GM12892 (cell line): Measurements from ENCODE around the gene USP47.
A peak's percentile ranks its signal among the peaks of the same experiment; 100 is the strongest.

Experiments used
- DNase-seq: peaks from one replicate; pipeline ENCODE4 v3.0.0; 2011; ENCODE audit not compliant: insufficient read length
- FAIRE-seq: peaks from 2 replicates; lab custom pipeline; 2011; peaks lifted over from hg19 to GRCh38; lab: Jason Lieb, UNC
- POLR2A ChIP-seq: IDR thresholded peaks from 2 replicates; pipeline ENCODE4 v1.6.1; 2011; ENCODE audit warnings: low read depth, low read length, control low read depth
- POLR2AphosphoS5 ChIP-seq: IDR thresholded peaks from 2 replicates; pipeline ENCODE4 v1.6.1; 2011; ENCODE audit warnings: low read depth, low read length, control low read depth
- TAF1 ChIP-seq: IDR thresholded peaks from 2 replicates; pipeline ENCODE4 v1.6.1; 2011; ENCODE audit warnings: low read depth, mild to moderate bottlenecking, control low read depth, low read length, borderline replicate concordance

Gene USP47

GRCh38 chr11:11860103-11860979, 18.6 kb downstream of the USP47 start:
- FAIRE-seq (no peak), DNase-seq (no peak)
- TF ChIP-seq TAF1: no peak
- TF ChIP-seq POLR2A: no peak
- TF ChIP-seq POLR2AphosphoS5: no peak

GRCh38 chr11:11862999-11863398, 21.2 kb downstream of the USP47 start:
- TF ChIP-seq POLR2AphosphoS5 (no peak), TAF1 (no peak), POLR2A (no peak)
- no peak for FAIRE-seq
- no peak for DNase-seq

- FAIRE-seq: no peak
Measured at GRCh38 chr11:11864332-11864731, 22.6 kb downstream of the USP47 start.

GRCh38 chr11:11864803-11865202, 23.0 kb downstream of the USP47 start:
- TF ChIP-seq POLR2AphosphoS5 (no peak), TAF1 (no peak), POLR2A (no peak)
- DNase-seq (no peak), FAIRE-seq (peak; percentile 67)

More at GRCh38 chr11:11864332-11864731, 22.6 kb downstream of the USP47 start:
- no peak for DNase-seq
- no peak for TF ChIP-seq POLR2AphosphoS5
- TF ChIP-seq TAF1: no peak
- TF ChIP-seq POLR2A: no peak

GRCh38 chr11:11865449-11865848, 23.7 kb downstream of the USP47 start:
- TF ChIP-seq TAF1 (no peak), POLR2AphosphoS5 (no peak), POLR2A (no peak)
- FAIRE-seq: peak; percentile 72

GRCh38 chr11:11866203-11866602, 24.4 kb downstream of the USP47 start:
- no peak for DNase-seq
- FAIRE-seq: peak; percentile 76
- no peak for TF ChIP-seq POLR2AphosphoS5
- TF ChIP-seq POLR2A: no peak
- TF ChIP-seq TAF1: no peak

More at GRCh38 chr11:11865449-11865848, 23.7 kb downstream of the USP47 start:
- no peak for DNase-seq

GRCh38 chr11:11867720-11868119, 25.9 kb downstream of the USP47 start:
- TF ChIP-seq POLR2A (no peak), POLR2AphosphoS5 (no peak), TAF1 (no peak)
- no peak for FAIRE-seq
- DNase-seq: no peak

GRCh38 chr11:11871991-11872401, 30.2 kb downstream of the USP47 start:
- FAIRE-seq (peak; percentile 70), DNase-seq (no peak)
- TF ChIP-seq POLR2AphosphoS5 (no peak), POLR2A (no peak), TAF1 (no peak)

- DNase-seq: no peak
- no peak for FAIRE-seq
Measured at GRCh38 chr11:11876458-11876857, 34.7 kb downstream of the USP47 start.

GRCh38 chr11:11880179-11880578, 38.4 kb downstream of the USP47 start:
- DNase-seq (no peak), FAIRE-seq (no peak)
- TF ChIP-seq TAF1: no peak
- no peak for TF ChIP-seq POLR2A
- TF ChIP-seq POLR2AphosphoS5: no peak

More at GRCh38 chr11:11876458-11876857, 34.7 kb downstream of the USP47 start:
- TF ChIP-seq POLR2A (no peak), POLR2AphosphoS5 (no peak), TAF1 (no peak)

GRCh38 chr11:11882539-11882938, 40.8 kb downstream of the USP47 start:
- TF ChIP-seq TAF1 (no peak), POLR2A (no peak), POLR2AphosphoS5 (no peak)
- FAIRE-seq: no peak

GRCh38 chr11:11884351-11884750, 42.6 kb downstream of the USP47 start:
- TF ChIP-seq POLR2AphosphoS5: no peak
- TF ChIP-seq POLR2A: no peak
- TF ChIP-seq TAF1: no peak
- no peak for FAIRE-seq
- DNase-seq: no peak

More at GRCh38 chr11:11882539-11882938, 40.8 kb downstream of the USP47 start:
- no peak for DNase-seq
